Liver (tissue), 9 donors: Measurements from ENCODE around the gene RTN4. TPM values are rescaled to one million over a fixed set of nuclear protein-coding genes. Genes with fewer than 3 reads are reported as not detected.

Experiments used
- DNase-seq: peaks from one replicate; pipeline ENCODE4 v3.0.0-alpha.2; 2017; ENCODE audit warnings: low spot score
- H3K27ac ChIP-seq, 2 donors: one replicate each; pipeline ENCODE4 v1.7.0; 2013; ENCODE audit warnings: inconsistent platforms in 2 of 2, low read length in 2 of 2, control low read depth in 1 of 2, low read depth in 1 of 2, mild to moderate bottlenecking in 1 of 2
- H3K27me3 ChIP-seq, 4 donors: one replicate each; pipeline versions ENCODE4 v1.6.1 to v1.7.0; 2013; ENCODE audit warnings: low read length in 3 of 4, inconsistent platforms in 1 of 4, mild to moderate bottlenecking in 1 of 4, moderate library complexity in 1 of 4; ENCODE audit not compliant: control insufficient read depth in 4 of 4, insufficient read depth in 4 of 4
- H3K36me3 ChIP-seq, 4 donors: one replicate each; pipeline versions ENCODE4 v1.6.1 to v1.7.0; 2013; ENCODE audit warnings: low read length in 3 of 4, mild to moderate bottlenecking in 3 of 4, low read depth in 1 of 4, moderate library complexity in 1 of 4; ENCODE audit not compliant: control insufficient read depth in 4 of 4, insufficient read depth in 3 of 4
- H3K4me1 ChIP-seq, 4 donors: one replicate each; pipeline versions ENCODE4 v1.6.1 to v1.7.0; 2013; ENCODE audit warnings: low read length in 3 of 4, mild to moderate bottlenecking in 3 of 4, moderate library complexity in 1 of 4; ENCODE audit not compliant: control insufficient read depth in 4 of 4, insufficient read depth in 4 of 4
- H3K4me3 ChIP-seq, 3 donors: one replicate each; pipeline versions ENCODE4 v1.6.1 to v1.7.0; 2013; ENCODE audit warnings: low read length in 3 of 3, control low read depth in 1 of 3, low read depth in 1 of 3, mild to moderate bottlenecking in 1 of 3
- H3K9ac ChIP-seq, 2 donors: one replicate each; pipeline ENCODE4 v1.7.0; 2013; ENCODE audit warnings: low read length in 2 of 2, mild to moderate bottlenecking in 2 of 2, moderate library complexity in 2 of 2, control low read depth in 1 of 2, low read depth in 1 of 2
- H3K9me3 ChIP-seq, 4 donors: one replicate each; pipeline versions ENCODE4 v1.6.1 to v1.7.0; 2013; ENCODE audit warnings: low read length in 3 of 4; ENCODE audit not compliant: control insufficient read depth in 4 of 4
- ATF3 ChIP-seq: IDR thresholded peaks from 2 replicates; pipeline ENCODE4 v1.6.1; 2016; ENCODE audit warnings: antibody characterized with exemption
- CTCF ChIP-seq: fragments of 150-350 bp; IDR thresholded peaks from 2 replicates; pipeline ENCODE4 v1.5.1; 2017; ENCODE audit warnings: improper control_type of control experiment, low read depth, low read length; ENCODE audit not compliant: missing input control
- FOXA2 ChIP-seq: IDR thresholded peaks from 2 replicates; pipeline ENCODE4 v1.6.1; 2016; ENCODE audit warnings: antibody characterized with exemption
- GABPA ChIP-seq, 2 donors: IDR thresholded peaks in 1 of 2; conservative IDR thresholded peaks in 1 of 2; 2 replicates each; pipeline ENCODE4 v1.6.1; 2016; ENCODE audit warnings: antibody characterized with exemption in 2 of 2, mild to moderate bottlenecking in 1 of 2, moderate library complexity in 1 of 2
- HNF4A ChIP-seq, 2 donors: conservative IDR thresholded peaks; 2 replicates each; pipeline ENCODE4 v1.6.1; 2016; ENCODE audit warnings: antibody characterized with exemption in 2 of 2, mild to moderate bottlenecking in 2 of 2
- HNF4G ChIP-seq: IDR thresholded peaks from 2 replicates; pipeline ENCODE4 v1.6.1; 2016; ENCODE audit warnings: antibody characterized with exemption
- JUND ChIP-seq, 2 donors: IDR thresholded peaks; 2 replicates each; pipeline ENCODE4 v1.6.1; 2016; ENCODE audit warnings: antibody characterized with exemption in 2 of 2
- MAX ChIP-seq: IDR thresholded peaks from 2 replicates; pipeline ENCODE4 v1.6.1; 2016; ENCODE audit warnings: antibody characterized with exemption
- NR2F2 ChIP-seq: IDR thresholded peaks from 2 replicates; pipeline ENCODE4 v1.6.1; 2016; ENCODE audit warnings: antibody characterized with exemption
- RAD21 ChIP-seq, 2 donors: IDR thresholded peaks; 2 replicates each; pipeline ENCODE4 v1.6.1; 2016; ENCODE audit warnings: antibody characterized with exemption in 2 of 2, mild to moderate bottlenecking in 2 of 2
- REST ChIP-seq: IDR thresholded peaks from 2 replicates; pipeline ENCODE4 v1.6.1; 2016; ENCODE audit warnings: antibody characterized with exemption, mild to moderate bottlenecking
- RXRA ChIP-seq, 2 donors: IDR thresholded peaks; 2 replicates each; pipeline ENCODE4 v1.6.1; 2017 to 2018; ENCODE audit warnings: antibody characterized with exemption in 2 of 2, mild to moderate bottlenecking in 1 of 2
- SP1 ChIP-seq: IDR thresholded peaks from 2 replicates; pipeline ENCODE4 v1.6.1; 2018; ENCODE audit warnings: antibody characterized with exemption, mild to moderate bottlenecking
- TAF1 ChIP-seq: conservative IDR thresholded peaks from 2 replicates; pipeline ENCODE4 v1.6.1; 2016; ENCODE audit warnings: antibody characterized with exemption, mild to moderate bottlenecking
- YY1 ChIP-seq: IDR thresholded peaks from 2 replicates; pipeline ENCODE4 v1.6.1; 2016; ENCODE audit warnings: antibody characterized with exemption, mild to moderate bottlenecking
- ZBTB33 ChIP-seq: IDR thresholded peaks from 2 replicates; pipeline ENCODE4 v1.6.1; 2016; ENCODE audit warnings: antibody characterized with exemption
- whole genome bisulfite sequencing: extraction: QIAGEN DNeasy Blood & Tissue Kit; methylation state at CpG from one replicate; pipeline ENCODE4 v1.1.7; 2013; 5-methylcytosine and 5-hydroxymethylcytosine counted together
- polyA plus RNA-seq, 2 donors: library from polyadenylated mRNA; stranded (reverse) in 1 of 2; unstranded in 1 of 2; fragments of 200-250 nt in 1 of 2; fragments of >200 nt in 1 of 2; fragmentation: Nextera tagmentation in 1 of 2; extraction: Ambion mirVana in 1 of 2; gene quantifications; one replicate each; pipeline versions ENCODE4 v1.2.1 to v1.2.3, GENCODE V29; 2013 to 2015
- total RNA-seq, 2 donors: library from RNA; depleted of rRNA; stranded (reverse); fragments of >200 nt; gene quantifications; one replicate each; pipeline ENCODE4 v1.2.3, GENCODE V29; 2014
- donor health status: healthy.
- donor health status: healthy.
- donor health status: healthy.
- donor health status: healthy.
- donor health status: healthy.

The RTN4 gene
- total and polyA plus RNA-seq, 4 donors, result 73.5 to 348 (median 151) TPM

- H3K4me3 ChIP-seq, result no peak overlapping the region
- H3K4me1 ChIP-seq, result peaks cover 2 to 13% (median 4%) of the 10 kb centered on the region in 4 donors
- no peaks in the 10 kb centered on the region for H3K36me3 ChIP-seq
- no peak for DNase-seq
- no peak overlapping the region for H3K27ac ChIP-seq
- WGBS, result 62% methylated on average over 9 of the region's 9 CpGs
- H3K9me3 ChIP-seq, result no peaks in the 10 kb centered on the region
- TF ChIP-seq HNF4A (conservative IDR thresholded peaks at IDR 0.05) (no peak), GABPA (IDR thresholded peaks at IDR 0.05 in 1 of 2, conservative IDR thresholded peaks at IDR 0.05 in 1 of 2) (no peak), FOXA2 (no peak), RAD21 (IDR thresholded peaks at IDR 0.05) (no peak), NR2F2 (no peak), REST (no peak), ZBTB33 (no peak), JUND (IDR thresholded peaks at IDR 0.05) (no peak)
- peak overlapping the region in 1 of 2 donors; percentile 24 for H3K9ac ChIP-seq
- H3K27me3 ChIP-seq, result no peaks in the 10 kb centered on the region
These were observed 2.5 kb downstream of the RTN4 start for GRCh38 chr2:55047677-55048299.

- Histone ChIP-seq H3K9me3 (no peaks in the 10 kb centered on the region), H3K27me3 (no peaks in the 10 kb centered on the region), H3K4me1 (peaks cover 2 to 7% (median 3%) of the 10 kb centered on the region in 4 donors), H3K36me3 (no peaks in the 10 kb centered on the region), H3K27ac (no peak overlapping the region), H3K9ac (no peak overlapping the region), H3K4me3 (no peak overlapping the region)
- DNase-seq, result no peak
- TF ChIP-seq JUND (IDR thresholded peaks at IDR 0.05), result no peak
- TF ChIP-seq ATF3, result no peak
- TF ChIP-seq HNF4G, result no peak
- TF ChIP-seq RAD21 (IDR thresholded peaks at IDR 0.05), result no peak
- TF ChIP-seq RXRA (IDR thresholded peaks at IDR 0.05), result no peak
- TF ChIP-seq GABPA (IDR thresholded peaks at IDR 0.05 in 1 of 2, conservative IDR thresholded peaks at IDR 0.05 in 1 of 2), result no peak
- TF ChIP-seq HNF4A (conservative IDR thresholded peaks at IDR 0.05), result no peak
- TF ChIP-seq CTCF, result no peak
- TF ChIP-seq SP1, result no peak
- TF ChIP-seq MAX, result no peak
- no peak for TF ChIP-seq TAF1
- no peak for TF ChIP-seq FOXA2
- no peak for TF ChIP-seq YY1
- WGBS, result 69% methylated on average over 6 of the region's 6 CpGs
These were observed 4.5 kb downstream of the RTN4 start for GRCh38 chr2:55045780-55046179.
